Measurements from ENCODE around the gene SLX9. TPM values are rescaled to one million over a fixed set of nuclear protein-coding genes. Genes with fewer than 3 reads are reported as not detected.

SLX9 gene
- total RNA-seq, 6 experiments from 2014 or later, result 15.0 to 27.9 (median 17.1) TPM

- no peaks in the 10 kb centered on the region for H3K36me3 ChIP-seq
- intact Hi-C loops (cut with DNase I), result no loop called here
- 18% methylated on average over 9 of the region's 28 CpGs for WGBS (ENCODE audit: insufficient coverage, low coverage, low lambda C conversion rate, missing lambda C conversion rate)
- ATAC-seq, result peak; percentile 86 to 91 (median 87)
- TF ChIP-seq POLR2A (IDR thresholded peaks at IDR 0.05) (no peak), CTCF (IDR thresholded peaks at IDR 0.05) (no peak)
- H3K4me3 ChIP-seq, result no peak overlapping the region
- DNase-seq, result peak; percentile 77 to 82 (median 80)
- no peaks in the 10 kb centered on the region for H3K9me3 ChIP-seq
- peaks cover 0 to 17% (median 4%) of the 10 kb centered on the region in 4 donors for H3K4me1 ChIP-seq
- H3K27me3 ChIP-seq, result no peaks in the 10 kb centered on the region
- H3K27ac ChIP-seq, result peak overlapping the region in 2 of 3 donors; percentile 59 to 60
These were observed 18.8 kb downstream of the SLX9 start for GRCh38 chr21:44958471-44959191.

GRCh38 chr21:44959376-44960091 is 19.7 kb downstream of the SLX9 start:
- no peaks in the 10 kb centered on the region for H3K9me3 ChIP-seq
- DNase-seq, result peak in 1 of 3 donors; percentile 52
- no peak for ATAC-seq
- 80% methylated on average over 2 of the region's 26 CpGs for WGBS (ENCODE audit: insufficient coverage, low coverage, low lambda C conversion rate, missing lambda C conversion rate)
- H3K27me3 ChIP-seq, result no peaks in the 10 kb centered on the region
- TF ChIP-seq CTCF (IDR thresholded peaks at IDR 0.05) (no peak), POLR2A (IDR thresholded peaks at IDR 0.05) (no peak)
- no peak overlapping the region for H3K4me3 ChIP-seq
- H3K4me1 ChIP-seq, result peaks cover 0 to 17% (median 4%) of the 10 kb centered on the region in 4 donors
- H3K27ac ChIP-seq, result peak overlapping the region in 2 of 3 donors; percentile 59 to 60
- no peaks in the 10 kb centered on the region for H3K36me3 ChIP-seq
- intact Hi-C loops (cut with DNase I), result no loop called here

- DNase-seq (no peak), ATAC-seq (no peak)
- Histone ChIP-seq H3K4me3 (no peak overlapping the region), H3K36me3 (no peaks in the 10 kb centered on the region), H3K27me3 (no peaks in the 10 kb centered on the region), H3K27ac (no peak overlapping the region), H3K9me3 (no peaks in the 10 kb centered on the region), H3K4me1 (peaks cover 0 to 17% (median 4%) of the 10 kb centered on the region in 4 donors)
- TF ChIP-seq CTCF (IDR thresholded peaks at IDR 0.05), result no peak
- TF ChIP-seq POLR2A (IDR thresholded peaks at IDR 0.05), result no peak
- 82% methylated on average over 8 of the region's 23 CpGs for WGBS (ENCODE audit: insufficient coverage, low coverage, low lambda C conversion rate, missing lambda C conversion rate)
- intact Hi-C loops (cut with DNase I), result no loop called here
These were observed 20.6 kb downstream of the SLX9 start for GRCh38 chr21:44960141-44961092.

- Histone ChIP-seq H3K27ac (peak overlapping the region in 2 of 3 donors; percentile 8 to 18), H3K27me3 (no peaks in the 10 kb centered on the region), H3K9me3 (no peaks in the 10 kb centered on the region), H3K4me3 (no peak overlapping the region), H3K4me1 (peaks cover 0 to 17% (median 4%) of the 10 kb centered on the region in 4 donors), H3K36me3 (no peaks in the 10 kb centered on the region)
- TF ChIP-seq POLR2A (IDR thresholded peaks at IDR 0.05) (no peak), CTCF (IDR thresholded peaks at IDR 0.05) (no peak)
- ATAC-seq, result no peak
- DNase-seq, result no peak
- intact Hi-C loops (cut with DNase I), result no loop called here
- WGBS (ENCODE audit: insufficient coverage, low coverage, low lambda C conversion rate, missing lambda C conversion rate), result 48% methylated on average over 7 of the region's 9 CpGs
These were observed 22.7 kb downstream of the SLX9 start for GRCh38 chr21:44962403-44962966.

All from right lobe of liver (tissue), 6 donors.